ENCODE measurements around the gene FAM83B.

The FAM83B gene

DNA sequence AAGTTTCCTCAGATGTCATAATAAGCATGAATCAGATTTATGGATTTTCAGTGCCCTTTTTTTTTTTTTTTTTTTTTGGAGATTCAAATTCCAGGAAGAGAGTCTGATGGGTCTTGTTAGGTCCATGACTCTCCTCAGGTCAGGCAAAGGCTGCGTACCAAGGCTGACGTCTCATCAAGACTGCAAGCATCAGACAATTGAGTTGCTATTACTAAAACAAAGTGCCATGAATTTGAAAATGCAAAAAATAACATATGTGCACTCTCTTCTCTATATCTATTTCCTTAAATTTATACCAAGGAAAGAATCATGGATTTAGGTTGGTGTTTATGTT lies 134.7 kb downstream of the FAM83B start:
- DNase-seq, result no peak

GRCh38 chr6:54981647-54982046 lies 135.1 kb downstream of the FAM83B start:
- no peak for DNase-seq

DNA sequence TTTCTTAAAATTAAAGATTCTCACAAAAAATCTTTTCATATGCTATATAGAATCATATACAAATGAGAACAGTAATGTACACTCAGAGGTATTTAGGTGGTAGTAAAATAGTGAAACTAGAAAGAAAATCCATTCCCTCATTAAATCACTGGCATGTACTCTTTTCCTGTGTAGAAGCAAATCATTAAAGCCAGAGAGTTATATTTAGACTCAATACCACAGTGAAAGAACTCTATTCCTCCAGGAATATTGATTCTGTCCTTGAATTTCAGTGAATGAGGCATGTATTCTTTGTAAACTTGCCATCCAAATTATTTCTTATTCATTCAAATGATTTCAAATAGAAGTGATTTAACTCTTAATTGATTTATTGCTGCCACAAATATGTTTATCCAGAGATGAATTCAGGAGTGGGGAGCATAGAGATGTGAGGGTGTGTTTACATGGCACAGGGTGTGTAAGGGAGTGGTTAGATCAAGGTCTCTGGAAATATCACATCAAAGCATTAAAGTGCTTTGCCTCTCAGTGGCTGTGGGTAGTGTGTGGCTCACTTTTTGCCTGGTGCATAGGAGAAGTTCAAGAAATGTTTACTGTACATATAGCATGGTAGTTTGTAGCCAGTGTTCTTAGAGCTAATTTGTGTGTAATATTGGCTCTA lies 141.2 kb downstream of the FAM83B start:
- DNase-seq, result no peak

DNA sequence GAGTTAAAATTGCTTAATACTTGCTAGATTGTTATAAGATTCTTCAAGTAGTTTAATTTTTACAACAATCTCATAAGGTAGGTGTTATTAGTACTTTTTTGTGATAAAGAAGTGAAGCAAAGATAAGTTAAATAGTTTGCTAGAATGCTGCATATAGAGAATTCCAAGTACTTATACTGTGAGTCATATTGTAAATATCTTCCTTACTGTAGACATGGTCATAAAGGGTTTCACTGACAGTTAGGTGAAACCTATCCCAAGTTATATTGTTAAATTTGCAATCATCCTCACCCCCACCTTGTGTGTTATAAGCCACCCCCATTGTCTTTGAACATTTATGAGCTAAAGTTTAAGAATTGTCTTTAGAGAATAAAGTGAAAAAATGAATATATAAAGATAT lies 142.0 kb downstream of the FAM83B start:
- DNase-seq, result no peak

DNA sequence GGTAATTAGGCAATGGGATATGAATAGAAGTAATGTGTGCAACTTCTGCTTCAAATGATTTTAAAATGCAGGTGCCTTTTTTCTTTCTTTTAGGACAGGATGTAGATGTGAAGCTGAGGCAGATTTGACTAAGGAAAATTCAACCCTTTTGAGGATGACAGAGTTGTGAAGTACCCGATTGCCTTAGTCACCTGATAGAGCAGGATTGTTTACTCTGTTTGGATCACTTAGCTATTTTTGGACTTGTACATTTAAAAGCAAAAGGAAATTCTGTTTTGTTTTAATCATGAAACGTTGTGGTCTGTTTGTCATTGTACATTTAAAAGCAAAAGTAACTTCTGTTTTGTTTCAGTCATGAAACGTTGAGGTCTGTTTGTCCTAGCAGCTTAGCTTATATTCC lies 143.4 kb downstream of the FAM83B start:
- DNase-seq, result no peak

All from NCI-H526 (cell line).